H1 (cell line): Measurements from ENCODE around the gene RAD23B. TPM values are rescaled to one million over a fixed set of nuclear protein-coding genes. Genes with fewer than 3 reads are reported as not detected.

Experiments
- CBX5 ChIP-seq: fragments of 300-800, 300-1000 bp; sonication (generic); IDR thresholded peaks from 2 replicates; pipeline ENCODE4 v1.7.1; 2016; ENCODE audit warnings: antibody characterized with exemption, low read length, low read depth
- CBX8 ChIP-seq: fragments of 300-800, 300-1000 bp; sonication (generic); IDR thresholded peaks from 2 replicates; pipeline ENCODE4 v1.7.1; 2016; ENCODE audit warnings: low read depth, low read length, borderline replicate concordance
- CEBPB ChIP-seq: IDR thresholded peaks from 2 replicates; pipeline ENCODE4 v1.6.1; 2012; ENCODE audit warnings: low read depth, low read length
- CHD2 ChIP-seq: IDR thresholded peaks from 2 replicates; pipeline ENCODE4 v1.6.1; 2012; ENCODE audit warnings: low read length, improper control_type of control experiment
- EGR1 ChIP-seq: IDR thresholded peaks from 2 replicates; pipeline ENCODE4 v1.6.1; 2011; ENCODE audit warnings: low read depth, low read length, borderline replicate concordance
- HDAC2 ChIP-seq, 2 experiments: fragments of 300-600 bp in 1 of 2; sonication (generic) in 1 of 2; IDR thresholded peaks; 2 replicates each; pipeline ENCODE4 v1.6.1; 2011 to 2012; ENCODE audit warnings: low read depth in 2 of 2, low read length in 2 of 2, mild to moderate bottlenecking in 2 of 2, moderate library complexity in 2 of 2, borderline replicate concordance in 1 of 2, inconsistent platforms in 1 of 2
- HDAC6 ChIP-seq: IDR thresholded peaks from one replicate; pipeline ENCODE4 v1.7.1; 2012; ENCODE audit warnings: low read depth, mild to moderate bottlenecking, inconsistent platforms, low read length, moderate library complexity
- MAFK ChIP-seq: IDR thresholded peaks from 2 replicates; pipeline ENCODE4 v1.6.1; 2012; ENCODE audit warnings: low read depth, mild to moderate bottlenecking, improper control_type of control experiment, low read length
- NANOG ChIP-seq: IDR thresholded peaks from 2 replicates; pipeline ENCODE4 v1.6.1; 2011; ENCODE audit warnings: low read length, low read depth, mild to moderate bottlenecking, inconsistent platforms; ENCODE audit not compliant: insufficient read depth, poor library complexity, severe bottlenecking
- NRF1 ChIP-seq: IDR thresholded peaks from 2 replicates; pipeline ENCODE4 v1.6.1; 2011; ENCODE audit warnings: mild to moderate bottlenecking, low read depth, low read length, improper control_type of control experiment
- PHF8 ChIP-seq: fragments of 200-600 bp; sonication (generic); conservative IDR thresholded peaks from 2 replicates; pipeline ENCODE4 v1.7.1; 2012; ENCODE audit warnings: low read depth, mild to moderate bottlenecking, inconsistent platforms, low read length, moderate library complexity
- POLR2A ChIP-seq, 2 experiments: IDR thresholded peaks; 1 replicate in 1 of 2; 2 replicates in 1 of 2; pipeline ENCODE4 v1.6.1; 2011; ENCODE audit warnings: low read depth in 2 of 2, low read length in 2 of 2, mild to moderate bottlenecking in 2 of 2; ENCODE audit errors: control extremely low read depth in 1 of 2
- RAD21 ChIP-seq, 2 experiments: IDR thresholded peaks in 1 of 2; conservative IDR thresholded peaks in 1 of 2; 2 replicates each; pipeline ENCODE4 v1.6.1; 2011; ENCODE audit warnings: low read depth in 2 of 2, low read length in 2 of 2, improper control_type of control experiment in 1 of 2, inconsistent platforms in 1 of 2, mild to moderate bottlenecking in 1 of 2, moderate library complexity in 1 of 2
- RFX5 ChIP-seq: IDR thresholded peaks from 2 replicates; pipeline ENCODE4 v1.6.1; 2011; ENCODE audit warnings: low read depth, low read length, improper control_type of control experiment, borderline replicate concordance
- SIN3A ChIP-seq, 2 experiments: IDR thresholded peaks in 1 of 2; conservative IDR thresholded peaks in 1 of 2; 2 replicates each; pipeline ENCODE4 v1.6.1; 2011 to 2012; ENCODE audit warnings: low read length in 2 of 2, improper control_type of control experiment in 1 of 2, low read depth in 1 of 2, mild to moderate bottlenecking in 1 of 2
- SIRT6 ChIP-seq: IDR thresholded peaks from one replicate; pipeline ENCODE4 v1.7.1; 2012; ENCODE audit warnings: low read length, inconsistent platforms
- SP4 ChIP-seq: IDR thresholded peaks from 2 replicates; pipeline ENCODE4 v1.6.1; 2012; ENCODE audit warnings: low read length, inconsistent platforms
- SUZ12 ChIP-seq: fragments of 200-600 bp; sonication (generic); IDR thresholded peaks from 2 replicates; pipeline ENCODE4 v1.6.1; 2012; ENCODE audit warnings: mild to moderate bottlenecking, inconsistent platforms, low read length, moderate library complexity, mixed read lengths
- TCF12 ChIP-seq: IDR thresholded peaks from 2 replicates; pipeline ENCODE4 v1.6.1; 2011; ENCODE audit warnings: low read depth, mild to moderate bottlenecking, low read length
- TEAD4 ChIP-seq: IDR thresholded peaks from 2 replicates; pipeline ENCODE4 v1.6.1; 2012; ENCODE audit warnings: low read depth, low read length, inconsistent platforms, mixed read lengths
- USF2 ChIP-seq: IDR thresholded peaks from 2 replicates; pipeline ENCODE4 v1.6.1; 2011; ENCODE audit warnings: low read length, improper control_type of control experiment
- polyA plus RNA-seq, 7 experiments: library from polyadenylated mRNA; depleted of rRNA in 3 of 7; stranded (reverse) in 5 of 7; unstranded in 2 of 7; fragments of >200 nt in 5 of 7; fragments of 200-250 nt in 2 of 7; gene quantifications; 1 replicate in 5 of 7; 2 replicates in 1 of 7; 4 replicates in 1 of 7; pipeline versions ENCODE4 v1.2.1 to v1.2.3, GENCODE V29; 2011 to 2013; ENCODE audit warnings: missing spikeins in 2 of 7, mixed read lengths in 2 of 7
- total RNA-seq: library from RNA; stranded (reverse); fragmentation: NEBNext Ultra II Directional; extraction: Animal tissue kit (Norgen Biotek cat#: 25700); gene quantifications from 2 replicates; pipeline ENCODE4 v1.2.1, GENCODE V29; 2021
- TF ChIP-seq, protein P1 (sequence below): IDR thresholded peaks from 2 replicates; pipeline ENCODE4 v1.6.1; 2011; ENCODE audit warnings: low read depth, mild to moderate bottlenecking, low read length; ENCODE audit not compliant: insufficient read depth

RAD23B gene
- total and polyA plus RNA-seq, 2 of the 8 experiments (the other 6 are each of a cell fraction or from before 2014, with no cell fraction given): 97.1 to 165 TPM

- peak; percentile 23 for TF ChIP-seq NANOG
- TF ChIP-seq CBX8: no peak
- TF ChIP-seq NRF1: peak; percentile 83
- peak; percentile 97 for TF ChIP-seq TEAD4
- no peak for TF ChIP-seq CHD2
- peak; percentile 46 to 80 for TF ChIP-seq POLR2A (IDR thresholded peaks at IDR 0.05; ENCODE audit: control extremely low read depth in 1 of 2, low read depth in 2 of 2, low read length in 2 of 2)
- no peak for TF ChIP-seq HDAC6
- TF ChIP-seq, protein P1, sequence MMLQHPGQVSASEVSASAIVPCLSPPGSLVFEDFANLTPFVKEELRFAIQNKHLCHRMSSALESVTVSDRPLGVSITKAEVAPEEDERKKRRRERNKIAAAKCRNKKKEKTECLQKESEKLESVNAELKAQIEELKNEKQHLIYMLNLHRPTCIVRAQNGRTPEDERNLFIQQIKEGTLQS: no peak
- TF ChIP-seq SP4: 0 out of 2 replicates have a peak, but pooled peaks have one; percentile 47
- TF ChIP-seq USF2: no peak
- TF ChIP-seq EGR1: peak; percentile 75; the same call in 1 of the 2 replicates
- no peak for TF ChIP-seq HDAC2 (IDR thresholded peaks at IDR 0.05; ENCODE audit: borderline replicate concordance in 1 of 2, low read depth in 2 of 2, low read length in 2 of 2)
- no peak for TF ChIP-seq RAD21 (IDR thresholded peaks at IDR 0.05 in 1 of 2, conservative IDR thresholded peaks at IDR 0.05 in 1 of 2; ENCODE audit: low read depth in 2 of 2, low read length in 2 of 2)
- no peak for TF ChIP-seq CBX5
- TF ChIP-seq RFX5: no peak
- TF ChIP-seq MAFK: no peak
- TF ChIP-seq TCF12: no peak
- peak in 1 of 2 experiments; percentile 18; a peak in 1 of 4 replicates for TF ChIP-seq SIN3A (conservative IDR thresholded peaks at IDR 0.05 in 1 of 2, IDR thresholded peaks at IDR 0.05 in 1 of 2; ENCODE audit: low read depth in 1 of 2, low read length in 2 of 2)
- no peak for TF ChIP-seq CEBPB
- no peak for TF ChIP-seq SIRT6
- peak; percentile 79 for TF ChIP-seq PHF8
- TF ChIP-seq SUZ12: peak; percentile 41; the same call in 1 of the 2 replicates
These were observed at the start of gene RAD23B (continued) for GRCh38 chr9:107282759-107283622.
